ENCODE measurements around the gene NFYA. TPM values are rescaled to one million over a fixed set of nuclear protein-coding genes. Genes with fewer than 3 reads are reported as not detected.
"Not testable (repeated sequence)": the region's sequence is repeated elsewhere in the genome, so short reads cannot be mapped to it uniquely, and the experiment has no call there.

The NFYA gene
- total and polyA plus RNA-seq, 5 experiments from 2014 or later = 17.0 to 60.0 (median 27.9) TPM

- DNase-seq = no peak
- Mint-ChIP-seq H3K36me3 (peaks cover 5 to 36% (median 13%) of the 10 kb centered on the region in 3 donors), H3K27ac (no peak overlapping the region), H3K4me3 (no peak overlapping the region), H3K27me3 (no peaks in the 10 kb centered on the region), H3K9me3 (no peaks in the 10 kb centered on the region), H3K4me1 (peaks cover 3 to 11% (median 7%) of the 10 kb centered on the region in 4 donors)
- ATAC-seq = no peak
- POLR2A ChIA-PET = no interaction called here
Measured at GRCh38 chr6:41103847-41104246, 31.1 kb downstream of the NFYA start.

DNA sequence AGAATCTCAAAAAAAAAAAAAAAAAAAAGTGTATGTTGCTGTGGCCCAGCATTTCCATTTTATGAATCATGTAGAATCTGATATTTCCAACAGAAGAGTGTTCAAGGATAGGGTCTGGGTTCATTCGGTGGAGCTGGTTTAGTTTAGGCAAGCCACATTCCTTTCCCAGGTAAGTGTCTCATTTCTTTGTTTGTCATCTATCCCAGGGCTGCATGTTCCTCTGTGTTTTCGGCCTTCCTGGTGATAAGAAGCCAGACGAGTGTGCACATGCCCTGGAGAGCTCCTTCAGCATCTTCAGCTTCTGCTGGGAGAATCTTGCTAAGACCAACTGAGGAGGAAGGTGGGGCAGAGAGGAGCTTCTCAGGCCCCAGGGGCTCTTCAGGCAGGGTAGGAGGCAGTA is 38.2 kb downstream of the NFYA start:
- POLR2A ChIA-PET = no interaction called here
- Mint-ChIP-seq H3K9me3 (no peaks in the 10 kb centered on the region), H3K36me3 (peaks cover 0 to 31% (median 6%) of the 10 kb centered on the region in 3 donors), H3K4me3 (no peak overlapping the region), H3K27ac (peak overlapping the region in 1 of 10 donors; percentile 27), H3K27me3 (no peaks in the 10 kb centered on the region), H3K4me1 (peaks cover 0 to 1% (median 0%) of the 10 kb centered on the region in 4 donors)
- DNase-seq (no peak), ATAC-seq (no peak)

GRCh38 chr6:41115027-41115426 is 42.3 kb downstream of the NFYA start:
- POLR2A ChIA-PET = interaction anchor here (0.6 kb wide), 1 partner anchor 16 kb away, joined by 4 read pairs; no protein-coding TSS in a partner anchor
- H3K4me3 Mint-ChIP-seq, DNase-seq, H3K27ac Mint-ChIP-seq, ATAC-seq, H3K27me3 Mint-ChIP-seq, H3K4me1 Mint-ChIP-seq, H3K9me3 Mint-ChIP-seq: not testable (repeated sequence)
- H3K36me3 Mint-ChIP-seq = peaks cover 6 to 38% (median 15%) of the 10 kb centered on the region in 3 donors

GRCh38 chr6:41119508-41119907 is 46.7 kb downstream of the NFYA start:
- Mint-ChIP-seq H3K27me3 (no peaks in the 10 kb centered on the region), H3K36me3 (peaks cover 13 to 47% (median 38%) of the 10 kb centered on the region in 3 donors), H3K27ac (no peak overlapping the region), H3K9me3 (no peaks in the 10 kb centered on the region), H3K4me1 (peaks cover 0 to 3% (median 0%) of the 10 kb centered on the region in 4 donors), H3K4me3 (no peak overlapping the region)
- no peak for DNase-seq
- ATAC-seq = no peak
- POLR2A ChIA-PET = no interaction called here

- H3K9me3 Mint-ChIP-seq = no peaks in the 10 kb centered on the region
- peaks cover 0 to 3% (median 0%) of the 10 kb centered on the region in 4 donors for H3K4me1 Mint-ChIP-seq
- H3K4me3 Mint-ChIP-seq = no peak overlapping the region
- H3K27ac Mint-ChIP-seq = no peak overlapping the region
- no peaks in the 10 kb centered on the region for H3K27me3 Mint-ChIP-seq
- ATAC-seq (no peak), DNase-seq (no peak)
- H3K36me3 Mint-ChIP-seq = peaks cover 13 to 50% (median 40%) of the 10 kb centered on the region in 3 donors
- POLR2A ChIA-PET = no interaction called here
Measured at GRCh38 chr6:41120058-41120457, 47.3 kb downstream of the NFYA start.

DNA sequence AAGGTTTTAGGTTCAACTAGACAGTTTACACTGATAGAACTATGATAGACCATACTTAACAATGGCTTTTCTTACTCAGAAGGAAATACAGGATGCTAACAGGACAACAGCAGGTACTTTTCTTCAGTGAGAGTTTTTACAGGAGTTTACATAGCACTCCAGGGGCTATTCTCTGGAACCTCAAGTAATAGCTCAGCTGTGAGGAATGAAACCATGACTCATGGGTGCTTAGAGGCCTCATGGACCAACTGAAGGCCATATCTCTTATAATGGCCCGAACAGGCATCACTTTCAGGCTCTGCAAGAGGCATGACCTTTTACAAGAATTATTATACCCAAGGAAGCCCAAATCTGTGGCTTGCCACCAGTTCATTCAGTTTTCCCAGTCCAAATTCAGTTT is 49.6 kb downstream of the NFYA start:
- no peaks in the 10 kb centered on the region for H3K27me3 Mint-ChIP-seq
- ATAC-seq (no peak), DNase-seq (no peak)
- H3K36me3 Mint-ChIP-seq = peaks cover 16 to 59% (median 39%) of the 10 kb centered on the region in 3 donors
- no peak overlapping the region for H3K4me3 Mint-ChIP-seq
- H3K4me1 Mint-ChIP-seq = peaks cover 0 to 3% (median under 1%) of the 10 kb centered on the region in 4 donors
- no peak overlapping the region for H3K27ac Mint-ChIP-seq
- POLR2A ChIA-PET = no interaction called here
- no peaks in the 10 kb centered on the region for H3K9me3 Mint-ChIP-seq

- Mint-ChIP-seq H3K9me3 (no peaks in the 10 kb centered on the region), H3K27ac (peak overlapping the region in 1 of 10 donors; percentile 34), H3K4me3 (no peak overlapping the region), H3K27me3 (no peaks in the 10 kb centered on the region), H3K36me3 (peaks cover 16 to 58% (median 37%) of the 10 kb centered on the region in 3 donors), H3K4me1 (peaks cover 0 to 3% (median under 1%) of the 10 kb centered on the region in 4 donors)
- POLR2A ChIA-PET = no interaction called here
- DNase-seq = no peak
- no peak for ATAC-seq
Measured at GRCh38 chr6:41122918-41123317, 50.1 kb downstream of the NFYA start.

DNA sequence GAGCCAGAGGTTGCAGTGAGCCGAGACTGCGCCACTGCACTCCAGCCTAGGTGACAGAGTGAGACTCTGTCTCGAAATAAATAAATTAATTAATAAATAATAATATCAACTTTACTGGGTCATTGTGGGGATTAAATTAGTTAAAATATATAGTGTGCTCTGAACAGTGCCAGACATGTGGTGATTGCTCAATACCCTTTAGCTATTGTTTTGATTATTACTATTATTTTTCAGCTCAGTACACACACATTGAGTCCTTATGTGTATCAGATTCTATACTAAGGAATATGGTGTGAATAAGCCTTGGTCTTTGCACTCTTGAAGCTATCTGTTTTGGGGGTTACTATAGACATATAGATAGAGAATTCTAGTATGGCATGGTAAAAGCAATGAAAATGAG is 52.5 kb downstream of the NFYA start:
- Mint-ChIP-seq H3K27ac (peak overlapping the region in 1 of 10 donors; percentile 12), H3K36me3 (peaks cover 16 to 57% (median 32%) of the 10 kb centered on the region in 3 donors), H3K9me3 (no peaks in the 10 kb centered on the region), H3K27me3 (no peaks in the 10 kb centered on the region), H3K4me1 (peaks cover 0 to 2% (median 0%) of the 10 kb centered on the region in 4 donors), H3K4me3 (no peak overlapping the region)
- ATAC-seq (no peak), DNase-seq (no peak)
- POLR2A ChIA-PET = no interaction called here

DNA sequence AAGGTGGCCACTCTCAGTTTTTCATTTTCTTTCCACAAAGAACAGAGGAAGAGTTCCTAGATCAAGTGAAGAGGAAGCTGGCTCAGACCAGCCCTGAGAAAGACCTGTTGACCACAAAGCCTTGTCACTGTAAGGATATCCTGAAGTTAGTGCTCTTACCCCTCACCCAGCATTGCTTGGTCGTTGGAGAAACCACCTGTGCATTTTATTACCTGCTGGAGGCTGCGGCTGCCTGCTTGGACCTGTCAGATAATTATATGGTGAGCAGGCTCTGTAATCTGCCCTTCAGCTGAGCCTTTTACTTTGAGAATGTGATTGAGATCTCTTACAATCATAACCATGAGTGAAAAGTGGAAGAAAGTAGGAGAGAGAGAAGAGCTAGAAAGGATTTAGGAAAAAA is 59.5 kb downstream of the NFYA start:
- peaks cover 15 to 46% (median 30%) of the 10 kb centered on the region in 3 donors for H3K36me3 Mint-ChIP-seq
- no peaks in the 10 kb centered on the region for H3K9me3 Mint-ChIP-seq
- ATAC-seq = no peak
- no peaks in the 10 kb centered on the region for H3K4me1 Mint-ChIP-seq
- POLR2A ChIA-PET = no interaction called here
- H3K27me3 Mint-ChIP-seq = no peaks in the 10 kb centered on the region
- H3K4me3 Mint-ChIP-seq = no peak overlapping the region
- DNase-seq = no peak
- peak overlapping the region in 1 of 10 donors; percentile 9 for H3K27ac Mint-ChIP-seq

GRCh38 chr6:41135062-41135832 is 62.5 kb downstream of the NFYA start:
- no peak overlapping the region for H3K27ac Mint-ChIP-seq
- peaks cover 16 to 46% (median 35%) of the 10 kb centered on the region in 3 donors for H3K36me3 Mint-ChIP-seq
- H3K4me3 Mint-ChIP-seq = no peak overlapping the region
- H3K4me1 Mint-ChIP-seq = no peaks in the 10 kb centered on the region
- ATAC-seq = no peak
- no peak for DNase-seq
- H3K9me3 Mint-ChIP-seq = no peaks in the 10 kb centered on the region
- no peaks in the 10 kb centered on the region for H3K27me3 Mint-ChIP-seq
- POLR2A ChIA-PET = no interaction called here

DNA sequence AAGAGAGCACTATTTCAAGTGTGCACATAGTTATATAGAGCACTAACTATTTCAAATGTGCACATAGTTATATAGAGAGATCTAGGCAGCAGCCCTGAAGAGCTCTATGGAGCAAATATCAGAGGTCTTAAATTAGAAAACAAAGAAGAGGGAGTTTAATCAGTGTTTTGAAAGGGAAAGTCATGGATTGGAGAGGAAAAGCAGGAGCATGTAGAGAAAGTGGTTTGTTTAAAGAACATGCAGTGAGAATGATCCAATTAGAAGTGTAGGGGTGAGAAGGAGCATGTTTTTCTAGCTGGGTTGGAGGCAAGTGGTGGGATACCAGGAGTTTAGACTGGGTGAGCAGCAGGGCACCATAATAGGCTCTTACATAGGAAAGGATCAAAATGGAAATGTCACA is 64.1 kb downstream of the NFYA start:
- Mint-ChIP-seq H3K27ac (no peak overlapping the region), H3K4me1 (peaks cover 0 to 2% (median 0%) of the 10 kb centered on the region in 4 donors), H3K27me3 (no peaks in the 10 kb centered on the region), H3K9me3 (no peaks in the 10 kb centered on the region), H3K4me3 (no peak overlapping the region), H3K36me3 (peaks cover 16 to 51% (median 42%) of the 10 kb centered on the region in 3 donors)
- no peak for DNase-seq
- ATAC-seq = no peak
- POLR2A ChIA-PET = no interaction called here

DNA sequence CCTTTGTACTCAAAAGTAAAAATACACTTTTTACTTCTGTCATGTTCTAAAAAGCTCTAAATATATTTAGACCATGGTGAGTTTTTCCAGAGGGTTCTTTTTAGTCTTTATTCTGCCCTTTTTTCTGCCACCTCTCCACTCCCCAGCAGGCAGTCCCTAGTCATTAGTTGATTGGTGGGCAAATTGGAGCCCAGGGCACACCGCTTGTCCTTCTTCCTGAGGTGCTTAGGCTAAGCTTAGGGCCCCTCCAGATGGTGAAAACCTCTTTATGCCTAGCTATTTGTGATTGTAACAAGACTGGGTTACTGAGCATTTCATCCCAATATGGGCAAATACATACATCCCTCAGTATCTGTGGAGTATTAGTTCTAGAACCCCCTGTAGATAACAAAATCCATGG is 75.1 kb downstream of the NFYA start:
- H3K27ac Mint-ChIP-seq = no peak overlapping the region
- peaks cover 10 to 21% (median 16%) of the 10 kb centered on the region in 4 donors for H3K4me1 Mint-ChIP-seq
- H3K27me3 Mint-ChIP-seq = no peaks in the 10 kb centered on the region
- H3K9me3 Mint-ChIP-seq = no peaks in the 10 kb centered on the region
- H3K36me3 Mint-ChIP-seq = peaks cover 0 to 41% (median 41%) of the 10 kb centered on the region in 3 donors
- POLR2A ChIA-PET = no interaction called here
- H3K4me3 Mint-ChIP-seq = peak overlapping the region in 4 of 10 donors; percentile 20 to 43 (median 40)
- ATAC-seq (no peak), DNase-seq (no peak)

Data from naive thymus-derived CD8-positive, alpha-beta T cell (primary cell).